KMS-11 (cell line): ENCODE measurements around the gene APCDD1.

Experiments used
- H2AFZ ChIP-seq: fragments of 200-600 bp; sonication (generic); 2 replicates; pipeline ENCODE4 v1.6.1; 2016; ENCODE audit warnings: antibody characterized with exemption, mixed run types, low read depth
- H3K27ac ChIP-seq: fragments of 200-600 bp; sonication (generic); 2 replicates; pipeline ENCODE4 v1.6.1; 2016; ENCODE audit warnings: mild to moderate bottlenecking, mixed run types
- H3K27me3 ChIP-seq: fragments of 200-600 bp; sonication (generic); 2 replicates; pipeline ENCODE4 v1.6.1; 2017; ENCODE audit warnings: mild to moderate bottlenecking, low read depth, mixed run types, moderate library complexity; ENCODE audit not compliant: insufficient read depth
- H3K36me3 ChIP-seq: fragments of 200-600 bp; sonication (generic); 2 replicates; pipeline ENCODE4 v1.6.1; 2017; ENCODE audit warnings: mild to moderate bottlenecking, mixed run types; ENCODE audit not compliant: insufficient read depth
- H3K4me1 ChIP-seq: fragments of 200-600 bp; sonication (generic); 2 replicates; pipeline ENCODE4 v1.6.1; 2016; ENCODE audit warnings: mild to moderate bottlenecking, low read depth, mixed run types; ENCODE audit not compliant: poor library complexity, severe bottlenecking
- H3K4me2 ChIP-seq: fragments of 200-600 bp; sonication (generic); 2 replicates; pipeline ENCODE4 v1.7.0; 2016; ENCODE audit warnings: mild to moderate bottlenecking, mixed run types
- H3K4me3 ChIP-seq: fragments of 200-600 bp; sonication (generic); IDR thresholded peaks from 2 replicates; pipeline ENCODE4 v1.6.1; 2017; ENCODE audit warnings: low read depth, low read length, mixed read lengths; ENCODE audit not compliant: insufficient read depth
- H3K79me2 ChIP-seq: fragments of 200-600 bp; sonication (generic); 2 replicates; pipeline ENCODE4 v1.6.1; 2016; ENCODE audit warnings: low read depth, mixed run types; ENCODE audit not compliant: insufficient read depth
- H3K9ac ChIP-seq: fragments of 200-600 bp; sonication (generic); 2 replicates; pipeline ENCODE4 v1.6.1; 2016; ENCODE audit warnings: mild to moderate bottlenecking, mixed run types
- H4K20me1 ChIP-seq: fragments of 200-600 bp; sonication (generic); 2 replicates; pipeline ENCODE4 v1.6.1; 2016; ENCODE audit warnings: mild to moderate bottlenecking, mixed run types; ENCODE audit not compliant: insufficient read depth
- CTCF ChIP-seq: fragments of 200-600 bp; sonication (generic); conservative IDR thresholded peaks from 2 replicates; pipeline ENCODE4 v1.6.1; 2017; ENCODE audit warnings: low read depth, mild to moderate bottlenecking, antibody characterized with exemption, low read length, moderate library complexity, mixed read lengths

APCDD1 gene

GRCh38 chr18:10409041-10409440 is 45.4 kb upstream of the APCDD1 start:
- Histone ChIP-seq H3K36me3 (no peaks in the 10 kb centered on the region), H3K4me2 (no peak overlapping the region), H3K4me1 (no peaks in the 10 kb centered on the region), H3K27me3 (no peaks in the 10 kb centered on the region), H3K79me2 (no peaks in the 10 kb centered on the region), H3K27ac (no peak overlapping the region), H3K4me3 (no peak overlapping the region), H4K20me1 (no peaks in the 10 kb centered on the region), H2AFZ (no peak overlapping the region), H3K9ac (no peak overlapping the region)
- TF ChIP-seq CTCF = no peak

- H3K4me2 ChIP-seq = no peak overlapping the region
- no peaks in the 10 kb centered on the region for H3K36me3 ChIP-seq
- H3K4me1 ChIP-seq = no peaks in the 10 kb centered on the region
- H2AFZ ChIP-seq = no peak overlapping the region
- no peaks in the 10 kb centered on the region for H4K20me1 ChIP-seq
- H3K4me3 ChIP-seq = no peak overlapping the region
- no peaks in the 10 kb centered on the region for H3K27me3 ChIP-seq
- H3K27ac ChIP-seq = no peak overlapping the region
- no peaks in the 10 kb centered on the region for H3K79me2 ChIP-seq
- no peak overlapping the region for H3K9ac ChIP-seq
- TF ChIP-seq CTCF = no peak
Observed at GRCh38 chr18:10410472-10411308, 43.7 kb upstream of the APCDD1 start.

- H3K27ac ChIP-seq = no peak overlapping the region
- no peaks in the 10 kb centered on the region for H3K27me3 ChIP-seq
Observed at GRCh38 chr18:10412933-10413332, 41.5 kb upstream of the APCDD1 start.

GRCh38 chr18:10413722-10414121 is 40.7 kb upstream of the APCDD1 start:
- Histone ChIP-seq H3K79me2 (no peaks in the 10 kb centered on the region), H3K36me3 (no peaks in the 10 kb centered on the region), H3K9ac (no peak overlapping the region), H3K4me1 (no peaks in the 10 kb centered on the region), H3K4me3 (no peak overlapping the region), H4K20me1 (no peaks in the 10 kb centered on the region), H2AFZ (no peak overlapping the region), H3K27ac (no peak overlapping the region), H3K4me2 (no peak overlapping the region), H3K27me3 (no peaks in the 10 kb centered on the region)
- TF ChIP-seq CTCF = no peak

More at GRCh38 chr18:10412933-10413332, 41.5 kb upstream of the APCDD1 start:
- H3K4me3 ChIP-seq = no peak overlapping the region
- no peak for TF ChIP-seq CTCF
- no peak overlapping the region for H3K4me2 ChIP-seq
- H4K20me1 ChIP-seq = no peaks in the 10 kb centered on the region
- no peaks in the 10 kb centered on the region for H3K4me1 ChIP-seq
- no peaks in the 10 kb centered on the region for H3K36me3 ChIP-seq
- no peak overlapping the region for H2AFZ ChIP-seq
- H3K79me2 ChIP-seq = no peaks in the 10 kb centered on the region
- no peak overlapping the region for H3K9ac ChIP-seq
